GM19328 (cell line): ENCODE data around the gene UNG.

ENCODE experiments used
- ATAC-seq: cut with Tn5 transposase; IDR thresholded peaks from one replicate; pipeline ENCODE4 v1.9.1; 2021; ENCODE audit warnings: mild to moderate bottlenecking, moderate library complexity; ENCODE audit not compliant: unreplicated experiment

UNG gene

DNA sequence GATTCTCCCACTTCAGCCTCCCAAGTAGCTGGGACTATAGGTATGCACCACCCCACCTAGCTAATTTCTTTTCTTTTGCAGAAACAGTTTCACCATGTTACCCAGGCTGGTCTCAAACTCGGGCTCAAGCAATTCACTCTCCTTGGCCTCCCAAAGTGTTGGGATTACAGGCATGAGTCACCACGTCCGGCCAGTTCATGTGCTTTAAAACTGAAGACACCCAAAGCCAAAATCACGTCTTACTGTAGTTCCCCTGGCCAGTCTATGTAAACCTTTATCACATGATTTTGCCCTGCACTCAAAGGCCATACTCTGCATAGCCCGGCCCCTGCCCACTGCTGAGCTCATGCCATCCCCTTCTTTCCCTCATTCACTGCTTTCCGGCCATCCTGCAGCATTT, 8.6 kb upstream of the UNG start:
- ATAC-seq = no peak

DNA sequence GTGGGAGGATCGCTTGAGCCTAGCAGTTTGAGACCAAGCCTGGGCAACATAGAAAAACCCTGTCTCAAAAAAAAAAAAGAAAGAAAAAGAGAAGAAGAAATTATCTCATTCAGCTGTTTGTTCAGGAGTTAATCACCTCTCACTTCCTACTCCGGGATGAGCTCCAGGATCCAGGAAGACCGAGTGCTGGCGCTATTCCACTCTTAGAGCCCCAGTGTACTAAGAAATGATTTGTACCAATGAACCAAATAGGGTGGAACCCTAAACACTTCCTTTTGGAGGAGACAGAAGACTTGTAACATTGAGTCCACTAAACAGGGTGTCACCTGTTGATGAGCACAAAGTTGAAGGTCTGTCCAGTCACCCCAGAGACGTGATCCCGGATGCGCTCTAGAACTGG, 7.7 kb upstream of the UNG start:
- no peak for ATAC-seq

DNA sequence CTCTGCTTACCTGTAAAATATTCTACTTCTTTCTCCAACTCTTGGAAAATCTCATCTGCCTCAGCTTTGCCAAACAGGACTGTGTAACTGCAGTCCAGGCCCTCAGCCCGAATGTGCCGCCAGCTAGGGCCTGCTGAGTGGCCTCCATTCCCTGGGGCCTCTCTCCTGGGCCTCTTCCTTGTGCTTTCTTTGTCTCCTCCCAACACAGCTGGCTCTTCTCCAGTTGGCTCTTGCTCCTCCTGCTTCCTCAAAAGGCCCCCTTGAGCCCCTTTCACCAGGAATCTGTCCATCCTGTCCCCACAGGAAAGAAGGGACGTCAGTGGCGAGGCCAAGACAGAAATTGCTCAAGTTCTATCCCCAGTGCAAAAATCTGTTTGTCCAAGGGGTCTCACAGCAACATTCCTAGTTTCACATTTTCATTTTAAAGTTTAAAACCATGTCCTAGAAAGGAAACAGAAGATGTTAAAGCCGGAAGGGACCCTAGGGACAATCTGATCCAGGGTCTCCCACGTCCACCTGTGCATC, 4.8 kb upstream of the UNG start:
- no peak for ATAC-seq

DNA sequence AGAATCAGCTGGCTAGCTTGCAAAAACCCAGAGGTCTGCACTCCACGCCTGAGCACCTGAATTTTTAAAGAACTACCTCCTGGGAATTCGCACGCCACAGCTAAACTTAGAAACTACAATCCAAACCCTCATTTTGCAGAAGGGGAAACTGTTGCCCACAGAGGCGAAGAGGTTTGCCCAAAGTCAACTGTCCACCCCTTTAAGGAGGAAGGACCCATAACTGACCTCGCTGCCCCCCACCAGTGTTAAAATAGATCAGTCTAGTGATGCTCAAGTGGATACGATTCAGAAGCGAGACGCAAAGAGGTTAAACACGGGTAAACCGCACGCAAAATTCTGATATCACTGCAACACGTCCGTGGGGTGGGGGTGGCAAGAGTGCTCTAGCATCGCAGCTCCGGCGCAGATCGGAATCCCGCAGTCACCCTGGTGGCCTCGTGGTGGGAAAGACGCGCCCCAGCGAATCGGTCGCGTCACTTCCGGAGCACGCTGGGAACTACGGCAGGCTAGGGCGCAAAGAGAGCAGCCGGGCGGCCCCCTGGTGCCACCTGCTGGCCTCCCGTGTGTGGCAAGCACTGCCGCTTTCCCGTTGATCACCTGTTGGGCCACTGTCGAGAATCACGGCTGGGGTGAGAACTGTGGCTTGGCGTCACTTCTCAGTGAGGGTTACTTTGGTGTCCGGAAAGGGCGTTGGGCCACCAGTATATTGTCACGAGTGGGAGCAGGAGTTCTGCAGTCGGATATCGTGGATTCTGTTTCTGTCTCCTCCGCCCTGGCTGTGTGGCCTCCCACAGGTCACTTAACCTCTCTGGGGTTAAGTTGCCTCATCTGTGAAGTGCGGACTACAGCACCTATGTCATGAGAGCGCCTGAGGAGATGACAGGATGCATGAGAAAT, 4.1 kb upstream of the UNG start, which contains the start of gene ALKBH2:
Gene ALKBH2, minus strand, starts transcription at position 451 of the 897 bp plus-strand sequence. CDS start 686 bp downstream, outside the sequence.
- peak; percentile 55 for ATAC-seq

DNA sequence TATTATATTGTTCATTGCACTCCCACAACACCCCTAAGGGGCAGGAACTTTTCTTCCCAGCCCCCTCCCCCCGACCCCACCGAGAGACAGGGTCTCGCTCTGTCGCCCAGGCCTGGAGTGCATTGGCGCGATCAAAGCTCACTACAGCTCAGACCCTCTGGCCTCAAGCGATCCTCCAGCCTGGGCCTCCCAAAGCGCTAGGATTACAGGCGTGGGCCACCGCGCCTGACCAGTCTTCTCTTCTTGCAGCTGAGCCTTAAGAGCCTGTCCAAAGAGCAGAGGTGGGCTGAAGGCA, 310 bp upstream of the UNG start:
- no peak for ATAC-seq

DNA sequence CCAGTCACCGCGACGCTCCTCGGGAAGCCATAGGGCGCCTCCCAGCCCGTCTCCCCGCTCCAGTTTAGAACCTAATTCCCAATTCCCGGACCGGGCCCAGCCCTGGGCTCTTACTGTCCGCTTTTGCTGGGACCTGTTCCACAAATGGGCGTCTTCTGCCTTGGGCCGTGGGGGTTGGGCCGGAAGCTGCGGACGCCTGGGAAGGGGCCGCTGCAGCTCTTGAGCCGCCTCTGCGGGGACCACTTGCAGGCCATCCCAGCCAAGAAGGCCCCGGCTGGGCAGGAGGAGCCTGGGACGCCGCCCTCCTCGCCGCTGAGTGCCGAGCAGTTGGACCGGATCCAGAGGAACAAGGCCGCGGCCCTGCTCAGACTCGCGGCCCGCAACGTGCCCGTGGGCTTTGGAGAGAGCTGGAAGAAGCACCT, 797 bp downstream of the UNG start:
- peak; percentile 13 for ATAC-seq

DNA sequence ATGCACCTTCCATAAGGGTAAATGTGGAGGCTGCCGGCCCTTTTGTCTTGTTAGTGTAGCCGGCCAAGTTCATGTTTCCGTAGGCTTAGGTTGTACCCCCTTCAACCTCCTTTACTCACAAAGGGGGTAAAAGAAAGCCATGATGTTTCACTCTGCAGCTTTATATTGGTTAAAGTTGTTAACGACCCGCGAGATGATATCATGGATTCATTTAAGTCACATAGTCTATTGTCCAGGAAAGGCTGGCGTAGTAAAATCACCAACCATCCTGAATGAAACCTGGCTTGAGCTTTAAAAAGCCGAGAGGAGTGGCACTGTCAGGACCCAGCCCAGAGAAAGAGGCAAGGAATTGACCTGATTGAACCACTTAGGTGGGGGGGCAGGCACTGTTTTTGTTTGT, 1.3 kb downstream of the UNG start:
- no peak for ATAC-seq

DNA sequence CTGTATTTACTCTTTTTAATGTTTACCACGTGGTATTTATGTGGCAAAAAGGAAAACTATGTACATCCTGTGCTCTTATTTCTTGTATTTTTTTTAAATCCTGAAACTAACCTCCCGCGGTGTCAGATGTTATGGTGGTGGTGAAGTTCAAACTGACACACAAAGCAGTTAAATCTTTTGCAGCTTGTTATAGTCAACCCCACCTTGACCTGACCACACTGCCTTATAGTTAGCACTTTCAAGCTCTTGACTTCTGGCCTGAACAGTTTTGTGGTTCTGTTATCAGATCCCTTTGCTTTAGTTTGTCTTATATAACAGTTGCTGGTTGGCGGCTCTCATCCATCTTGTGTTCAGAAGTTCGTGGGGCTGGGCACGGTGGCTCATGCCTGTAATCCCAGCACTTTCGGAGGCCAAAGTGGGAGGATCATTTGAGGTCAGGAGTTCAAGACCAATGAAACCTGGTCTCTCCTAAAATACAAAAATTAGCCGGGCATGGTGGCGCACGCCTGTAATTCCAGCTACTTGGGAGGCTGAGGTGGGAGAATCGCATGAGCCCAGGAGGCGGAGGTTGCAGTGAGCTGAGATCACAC, 2.1 kb downstream of the UNG start:
- no peak for ATAC-seq

DNA sequence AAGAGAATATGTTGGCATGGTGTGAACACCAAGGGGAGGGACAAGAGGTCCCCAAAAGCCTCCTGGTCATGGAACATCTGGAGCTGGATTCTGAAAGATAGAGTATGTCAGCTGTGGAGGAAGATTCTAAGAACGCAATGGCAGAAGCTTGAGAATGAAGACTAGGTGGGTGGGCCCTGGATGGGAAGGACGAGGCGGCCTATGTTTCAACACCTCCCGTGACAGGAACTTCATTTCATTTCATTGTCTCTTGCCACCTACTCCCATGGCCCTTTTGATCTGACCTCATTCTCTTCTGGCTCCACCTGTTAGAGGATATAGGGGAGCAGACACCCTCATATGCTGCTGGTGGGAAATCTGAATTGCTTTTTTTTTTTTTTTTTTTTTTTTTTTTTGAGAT, 3.3 kb downstream of the UNG start:
- no peak for ATAC-seq

DNA sequence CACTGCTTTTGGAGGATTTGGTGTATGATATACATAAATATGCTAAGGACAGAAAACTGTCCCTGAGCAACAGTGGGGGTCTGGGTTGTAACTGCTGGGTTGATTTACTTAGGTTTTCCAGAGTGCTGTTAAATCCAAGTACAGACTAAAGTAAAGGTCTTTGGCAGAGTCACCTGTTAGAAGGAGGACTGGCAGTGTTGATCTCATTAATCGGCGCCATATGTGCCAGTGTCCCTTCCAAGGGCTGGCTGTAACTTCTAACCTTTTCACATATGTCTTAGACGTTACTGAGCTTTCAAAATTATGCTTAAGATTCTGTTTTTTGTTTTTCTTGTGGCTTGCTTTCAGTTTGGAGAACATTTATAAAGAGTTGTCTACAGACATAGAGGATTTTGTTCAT, 5.1 kb downstream of the UNG start:
- ATAC-seq = no peak

DNA sequence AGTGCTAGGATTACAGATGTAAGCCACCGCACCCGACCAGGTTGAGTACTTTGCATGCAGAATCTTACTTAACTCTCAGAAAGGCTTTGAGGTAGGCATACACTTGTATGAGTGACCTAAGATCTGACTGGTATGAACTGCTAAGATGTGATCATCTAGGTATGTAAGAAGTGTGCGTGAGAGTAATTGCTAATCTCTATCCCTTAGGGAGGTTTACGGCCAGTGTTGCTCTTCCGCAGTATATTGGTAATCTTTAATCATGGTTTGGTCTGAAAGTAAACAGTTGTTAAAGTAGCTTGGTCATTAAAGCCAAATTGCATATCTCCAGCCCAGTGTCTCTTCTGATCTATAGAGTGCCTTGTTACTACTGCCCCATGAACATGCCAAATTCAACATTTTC, 7.8 kb downstream of the UNG start:
- ATAC-seq = no peak

DNA sequence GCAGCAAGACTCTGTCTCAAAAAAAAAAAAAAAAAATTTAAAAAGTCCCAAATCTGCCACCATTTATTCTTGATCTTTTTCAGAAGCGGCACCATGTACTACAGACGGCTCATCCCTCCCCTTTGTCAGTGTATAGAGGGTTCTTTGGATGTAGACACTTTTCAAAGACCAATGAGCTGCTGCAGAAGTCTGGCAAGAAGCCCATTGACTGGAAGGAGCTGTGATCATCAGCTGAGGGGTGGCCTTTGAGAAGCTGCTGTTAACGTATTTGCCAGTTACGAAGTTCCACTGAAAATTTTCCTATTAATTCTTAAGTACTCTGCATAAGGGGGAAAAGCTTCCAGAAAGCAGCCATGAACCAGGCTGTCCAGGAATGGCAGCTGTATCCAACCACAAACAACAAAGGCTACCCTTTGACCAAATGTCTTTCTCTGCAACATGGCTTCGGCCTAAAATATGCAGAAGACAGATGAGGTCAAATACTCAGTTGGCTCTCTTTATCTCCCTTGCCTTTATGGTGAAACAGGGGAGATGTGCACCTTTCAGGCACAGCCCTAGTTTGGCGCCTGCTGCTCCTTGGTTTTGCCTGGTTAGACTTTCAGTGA, 12.5 kb downstream of the UNG start:
- no peak for ATAC-seq

DNA sequence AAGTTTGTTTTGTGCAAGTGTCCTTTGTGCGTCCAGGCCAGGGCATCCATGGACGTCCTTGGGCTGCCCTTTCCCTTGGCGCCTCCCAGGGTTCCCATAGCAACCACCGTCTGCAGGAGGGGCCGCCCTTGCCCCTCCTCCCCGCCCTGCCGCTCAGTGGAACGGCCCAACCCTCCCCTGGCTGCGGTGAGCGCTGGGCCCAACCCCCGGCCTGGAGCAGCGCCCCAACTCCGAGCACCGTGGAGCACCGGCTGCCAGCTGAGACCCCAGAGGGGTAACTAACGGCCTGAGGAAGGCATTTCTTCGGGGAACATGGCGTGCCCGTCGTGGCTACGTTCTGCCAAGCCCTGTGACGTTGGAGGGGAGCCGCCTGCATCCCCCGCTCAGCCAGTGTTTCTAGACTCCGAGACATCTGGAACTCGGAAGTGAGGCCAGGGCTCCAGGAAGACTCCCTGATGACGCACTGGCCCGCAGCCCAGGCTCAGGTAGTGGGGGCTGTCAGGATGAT, 13.6 kb downstream of the UNG start:
- no peak for ATAC-seq

DNA sequence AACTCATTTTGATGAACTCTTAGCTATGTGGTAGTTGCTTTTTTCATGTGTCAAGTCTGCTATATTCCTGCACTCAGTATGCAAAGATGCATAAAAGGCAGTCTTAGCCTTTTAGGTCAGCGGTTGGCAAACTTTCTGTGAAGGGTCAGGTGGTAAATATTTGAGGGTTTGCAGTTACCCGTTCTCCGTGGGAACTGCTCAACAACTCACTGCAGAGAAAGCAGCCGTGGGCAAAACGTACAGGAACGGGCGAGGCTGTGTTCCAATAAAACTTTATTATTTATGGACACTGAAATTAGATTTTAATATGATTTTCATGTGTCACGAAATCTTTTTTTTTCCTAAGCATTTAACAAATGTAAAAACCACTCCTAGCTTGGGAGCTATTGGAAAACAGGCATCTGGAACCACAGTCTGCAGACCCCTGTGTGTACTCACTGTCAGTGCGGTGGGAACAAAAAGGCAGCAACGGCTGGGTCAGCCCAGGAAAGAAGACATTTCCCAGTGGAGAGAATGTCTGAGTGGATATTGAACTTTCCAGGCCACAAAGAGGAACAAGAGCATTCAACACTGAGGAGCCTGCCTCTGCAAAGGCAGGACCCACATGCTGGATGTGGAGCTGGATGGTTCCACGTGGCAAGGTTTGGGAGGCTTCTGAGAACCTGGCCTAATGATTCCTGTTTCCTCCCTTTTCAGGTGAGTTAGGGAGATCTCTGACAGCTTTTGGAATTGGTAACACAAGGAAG, 15.5 kb downstream of the UNG start:
- ATAC-seq = no peak

DNA sequence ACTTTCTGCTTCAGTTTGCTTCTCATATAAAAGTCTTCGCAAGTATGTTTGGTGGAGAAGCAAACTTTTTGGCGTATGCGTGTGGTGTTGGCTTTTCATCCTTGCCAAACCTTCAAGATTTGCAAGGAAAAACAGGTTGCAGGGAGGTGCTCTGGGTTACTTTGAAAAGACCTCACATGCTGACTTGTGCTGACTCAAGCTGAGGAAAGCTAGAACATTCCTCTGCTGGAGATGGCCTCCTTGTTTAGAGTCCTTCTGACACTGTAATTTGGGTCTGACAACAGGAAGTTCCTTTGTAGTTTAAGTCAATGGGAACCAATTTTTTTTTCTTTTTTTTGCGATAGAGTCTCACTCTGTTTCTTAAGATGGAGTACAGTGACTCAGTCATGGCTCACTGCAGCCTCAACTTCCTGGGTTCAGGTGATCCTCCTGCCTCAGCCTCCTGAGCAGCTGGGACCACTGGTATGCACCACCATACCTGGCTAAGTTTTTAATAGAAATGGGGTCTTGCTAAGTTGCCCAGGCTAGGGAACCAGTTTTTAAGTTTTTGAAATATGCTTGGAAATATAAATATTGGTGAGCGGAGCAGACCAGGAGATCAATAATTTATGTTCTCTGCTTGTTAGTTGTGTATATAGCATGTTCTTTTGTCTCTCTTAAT, 16.4 kb downstream of the UNG start:
- no peak for ATAC-seq

DNA sequence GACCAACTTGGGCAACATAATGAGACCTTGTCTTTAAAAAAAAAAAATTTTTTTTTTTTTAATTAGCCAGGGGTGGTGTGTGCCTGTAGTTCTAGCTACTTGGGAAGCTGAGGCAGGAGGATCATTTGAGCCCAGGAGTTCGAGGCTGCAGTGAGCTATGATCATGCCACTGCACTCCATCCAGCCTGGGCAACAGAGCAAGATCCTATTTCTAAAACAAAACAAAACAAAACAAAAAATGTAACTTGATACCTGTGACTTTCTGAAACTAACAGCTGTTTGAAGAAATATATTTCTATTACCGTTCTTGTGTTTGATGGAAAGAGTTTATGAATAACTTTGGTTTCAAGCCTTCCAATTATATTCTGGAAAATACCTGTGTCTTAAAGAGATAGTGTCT, 17.2 kb downstream of the UNG start:
- ATAC-seq = no peak

DNA sequence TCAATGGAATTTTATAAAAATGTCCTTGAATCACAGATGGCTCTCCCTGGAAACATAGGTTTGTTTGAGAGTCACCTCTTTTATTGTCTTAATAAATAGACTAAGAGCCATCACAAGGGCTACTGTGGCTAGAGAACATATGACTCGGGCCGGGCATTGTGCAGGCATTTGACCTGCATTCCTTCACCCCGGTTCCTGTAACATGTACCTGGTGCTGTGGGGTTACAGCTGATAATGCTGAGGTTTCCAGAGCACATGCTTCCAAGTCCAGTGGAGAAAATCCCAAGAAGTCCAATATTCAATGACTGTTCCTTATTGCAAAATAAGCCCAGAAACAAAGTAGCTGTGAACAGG, 18.0 kb downstream of the UNG start:
- no peak for ATAC-seq

DNA sequence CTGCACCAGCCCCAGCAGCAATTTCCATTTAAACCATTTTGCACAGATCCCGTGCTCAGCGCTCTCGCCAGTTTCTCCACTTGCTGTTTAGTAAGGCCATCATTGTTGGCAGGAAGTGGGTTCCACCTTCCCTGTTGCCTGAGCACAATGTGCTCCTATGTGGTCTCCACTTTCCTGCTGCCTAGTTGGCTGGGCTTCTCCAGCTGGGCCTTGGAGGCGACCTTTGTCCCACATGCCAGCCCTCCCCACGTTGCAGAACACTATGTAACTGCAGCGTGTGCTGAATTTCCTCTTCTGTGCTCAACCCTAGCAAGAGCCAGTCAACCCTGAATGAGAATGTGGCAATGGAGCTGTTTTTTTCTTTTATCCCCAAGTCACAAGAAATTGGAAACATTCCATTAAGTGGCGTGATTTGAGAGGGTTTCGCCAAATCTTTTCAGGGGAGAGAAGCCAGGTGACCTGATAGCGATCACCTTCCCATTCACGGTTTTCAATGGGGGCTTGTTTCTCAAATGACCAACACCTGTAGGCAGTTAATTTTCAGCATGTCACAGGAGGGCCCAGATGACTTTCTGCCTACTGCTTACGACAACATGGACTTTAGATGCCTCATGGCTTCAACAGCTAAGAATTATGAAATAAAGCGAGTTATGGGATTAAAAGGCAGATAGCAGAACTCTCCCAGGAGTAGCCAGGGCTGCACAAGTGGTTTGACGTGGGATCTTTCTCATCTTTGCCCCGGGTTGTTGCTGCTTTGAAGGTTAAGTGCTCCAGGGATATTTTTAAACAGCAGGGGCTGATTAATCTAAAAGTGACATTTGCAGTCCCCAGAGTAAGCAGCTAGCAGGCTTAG, 18.6 kb downstream of the UNG start, which contains the start of gene ACACB:
Gene ACACB, plus strand, starts transcription at position 830 of the 853 bp plus-strand sequence. CDS start 22,819 bp downstream, outside the sequence.
- ATAC-seq = no peak

DNA sequence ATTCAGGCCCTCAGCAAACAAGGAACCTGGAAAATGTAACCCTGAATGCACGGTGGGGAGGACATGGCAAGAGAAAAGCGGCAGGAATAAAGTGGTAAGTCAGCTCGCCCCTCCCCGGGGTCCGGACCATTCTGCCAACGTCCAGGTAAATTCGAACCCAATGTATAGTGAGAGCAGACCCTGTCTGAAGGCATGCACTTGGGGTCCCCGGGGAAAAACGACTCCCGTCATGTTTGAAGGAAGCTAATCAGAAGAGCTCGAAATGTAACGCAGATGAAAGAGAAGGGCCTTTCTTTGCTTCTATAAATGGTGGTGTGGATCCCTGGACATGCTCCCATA, 19.2 kb downstream of the UNG start:
- no peak for ATAC-seq

DNA sequence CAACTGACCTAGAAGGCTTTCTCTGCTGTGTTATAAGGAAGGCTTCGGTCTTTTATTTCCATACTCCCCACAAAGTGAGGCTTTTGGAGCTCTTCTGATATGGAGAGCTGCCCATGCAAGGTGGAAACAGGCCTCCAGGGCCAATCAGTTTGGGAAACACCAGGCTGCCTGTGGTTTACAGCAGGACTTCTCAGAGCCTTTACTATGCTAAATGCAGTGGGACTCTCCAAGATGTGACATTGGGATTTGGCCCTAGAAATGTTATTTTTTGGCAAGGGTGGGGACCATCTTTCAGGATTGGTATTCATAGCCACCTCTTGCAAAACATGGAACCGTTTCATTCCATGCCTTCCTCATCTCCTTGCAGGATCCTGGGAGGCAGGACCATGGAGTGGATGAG, 22.7 kb downstream of the UNG start:
- no peak for ATAC-seq
